GM21447 (cell line): ENCODE data around the gene TMCC2.
A peak's percentile ranks its signal among the peaks of the same experiment; 100 is the strongest.

Experiments used
- ATAC-seq: cut with Tn5 transposase; IDR thresholded peaks from one replicate; pipeline ENCODE4 v1.9.1; 2021; ENCODE audit not compliant: unreplicated experiment

TMCC2 gene

DNA sequence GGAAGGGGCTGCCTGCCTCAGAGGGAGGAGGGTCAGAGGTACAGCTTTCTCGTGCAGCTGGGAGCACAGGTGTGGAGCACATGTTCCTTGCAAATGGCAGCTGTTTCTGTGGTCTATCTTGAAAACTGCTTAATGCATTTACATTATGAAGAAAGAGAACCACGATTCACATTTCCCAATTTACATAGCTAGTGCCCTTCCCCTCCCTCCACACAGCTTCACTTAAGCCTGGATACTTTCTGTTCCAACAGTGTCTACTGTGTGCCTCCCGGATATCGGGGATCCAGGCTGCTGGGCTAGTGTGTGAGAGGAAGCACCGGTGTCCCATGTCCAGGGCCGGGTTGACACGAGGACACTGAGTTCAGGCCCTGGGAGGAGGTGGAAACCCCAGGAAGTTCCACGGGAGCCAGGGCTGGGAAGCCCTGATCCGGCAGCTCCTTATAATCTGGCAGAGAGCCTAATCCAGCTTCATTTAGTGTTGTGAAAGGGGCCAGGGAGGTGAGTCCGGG is 31.6 kb downstream of the TMCC2 start:
- ATAC-seq = no peak

DNA sequence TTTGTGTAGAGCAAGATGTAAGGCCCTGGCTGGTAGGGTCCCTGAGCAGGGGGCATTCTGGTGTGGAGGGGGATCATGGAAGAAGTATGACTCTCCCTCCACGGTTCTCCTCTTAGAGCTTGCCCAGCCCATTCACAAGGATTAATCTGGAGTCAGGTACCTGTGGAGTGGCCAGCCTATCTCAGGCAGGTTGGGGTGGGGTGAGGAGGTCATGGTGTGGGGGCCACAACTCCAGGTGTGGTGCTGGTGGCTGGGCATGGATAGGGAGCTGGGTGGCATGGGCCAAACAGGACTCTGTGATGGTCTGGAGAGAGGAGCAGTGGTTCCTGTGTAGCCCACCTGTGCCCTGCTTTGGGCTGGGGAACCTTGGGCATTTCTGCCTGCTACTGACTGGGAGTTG is 32.3 kb downstream of the TMCC2 start:
- ATAC-seq = no peak

DNA sequence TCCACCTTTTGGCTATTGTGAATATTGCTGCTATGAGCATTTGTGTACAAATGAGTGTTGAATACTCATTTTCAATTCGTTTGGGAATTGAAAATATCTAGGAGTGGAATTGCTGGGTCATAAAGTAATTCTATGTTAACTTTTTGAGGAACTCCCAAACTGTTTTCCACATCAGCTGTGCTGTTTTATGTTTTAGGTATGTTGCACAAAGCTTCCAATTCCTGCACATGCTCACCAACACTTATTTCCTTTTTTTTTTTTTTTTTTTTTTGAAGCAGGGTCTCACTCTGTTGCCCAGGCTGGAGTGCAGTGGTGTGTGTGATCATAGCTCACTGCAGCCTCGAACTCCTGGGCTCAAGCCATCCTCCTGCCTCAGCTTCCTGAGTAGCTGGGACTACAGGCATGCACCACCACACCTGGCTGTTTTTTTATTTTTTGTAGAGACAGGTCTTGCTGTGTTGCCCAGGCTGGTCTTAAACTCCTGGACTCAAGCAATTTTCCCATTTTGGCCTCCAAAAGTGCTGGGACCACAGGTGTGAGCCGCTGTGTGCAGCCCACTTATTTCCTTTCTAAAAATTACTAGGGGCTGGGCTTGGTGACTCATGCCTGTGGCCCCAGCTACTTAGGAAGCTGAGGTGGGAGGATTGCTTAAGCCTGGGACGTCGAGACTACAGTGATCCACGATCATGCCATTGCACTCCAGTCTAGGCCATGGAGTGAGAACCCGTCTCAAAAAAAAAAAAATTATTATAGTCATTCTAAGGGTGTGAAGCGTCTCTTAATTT is 33.4 kb downstream of the TMCC2 start:
- ATAC-seq = no peak

DNA sequence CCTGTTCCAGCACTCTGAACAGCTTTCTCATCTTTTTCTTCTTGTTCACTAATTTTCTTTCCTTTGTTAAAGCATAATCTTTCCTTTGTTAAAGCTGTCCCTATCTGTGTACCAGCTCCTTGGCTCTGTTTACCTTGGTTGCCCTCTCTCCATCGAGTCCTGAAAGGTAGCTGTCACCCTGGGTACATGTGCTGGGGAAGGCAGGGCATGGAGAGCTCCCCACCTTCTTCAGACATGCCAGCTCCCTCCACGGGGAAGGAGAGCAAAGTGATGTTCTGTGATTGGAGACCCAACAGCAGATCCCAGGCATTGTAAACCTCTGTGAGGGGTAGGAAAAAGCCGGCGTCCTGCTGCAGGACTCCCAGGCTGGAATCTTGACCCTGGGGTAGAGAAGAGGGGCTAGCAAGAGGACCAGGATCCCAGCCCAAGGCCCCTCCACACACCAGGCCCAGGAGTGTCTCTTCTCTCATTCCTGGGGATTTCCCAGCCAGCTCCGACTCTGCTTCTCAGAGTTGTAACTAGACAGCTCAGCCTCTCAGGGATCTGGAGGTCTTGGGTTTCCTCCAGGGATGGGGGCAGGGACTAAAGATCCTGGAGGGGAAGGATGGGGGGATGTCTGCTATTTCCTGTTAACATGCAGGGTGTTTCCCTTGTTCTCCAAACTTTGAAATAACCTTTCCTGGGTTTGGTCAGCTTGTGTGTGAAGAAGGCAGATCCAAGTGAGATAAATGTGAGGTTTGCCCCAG is 34.4 kb downstream of the TMCC2 start:
- no peak for ATAC-seq

DNA sequence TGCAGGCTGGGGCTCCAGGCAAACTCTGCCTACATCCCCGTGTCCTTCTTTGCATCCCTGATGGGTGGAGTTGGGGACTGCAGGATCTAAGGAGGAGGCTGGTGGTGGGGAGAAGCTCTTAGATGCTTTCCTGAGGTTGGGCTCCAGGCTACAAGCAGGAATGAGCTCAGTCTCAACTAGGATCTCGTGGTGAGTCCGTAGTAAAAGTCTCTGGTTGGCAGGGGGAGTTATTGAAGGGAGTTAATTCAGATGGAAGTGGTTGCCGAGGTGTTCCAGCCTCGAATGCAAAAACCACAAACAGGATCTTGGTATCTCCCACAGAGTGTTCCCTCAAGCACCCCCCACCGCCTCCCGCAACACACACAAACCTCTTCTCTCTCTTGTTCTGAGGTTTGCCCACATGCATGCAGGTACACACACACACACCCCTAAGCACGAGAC is 35.0 kb downstream of the TMCC2 start:
- ATAC-seq = no peak

DNA sequence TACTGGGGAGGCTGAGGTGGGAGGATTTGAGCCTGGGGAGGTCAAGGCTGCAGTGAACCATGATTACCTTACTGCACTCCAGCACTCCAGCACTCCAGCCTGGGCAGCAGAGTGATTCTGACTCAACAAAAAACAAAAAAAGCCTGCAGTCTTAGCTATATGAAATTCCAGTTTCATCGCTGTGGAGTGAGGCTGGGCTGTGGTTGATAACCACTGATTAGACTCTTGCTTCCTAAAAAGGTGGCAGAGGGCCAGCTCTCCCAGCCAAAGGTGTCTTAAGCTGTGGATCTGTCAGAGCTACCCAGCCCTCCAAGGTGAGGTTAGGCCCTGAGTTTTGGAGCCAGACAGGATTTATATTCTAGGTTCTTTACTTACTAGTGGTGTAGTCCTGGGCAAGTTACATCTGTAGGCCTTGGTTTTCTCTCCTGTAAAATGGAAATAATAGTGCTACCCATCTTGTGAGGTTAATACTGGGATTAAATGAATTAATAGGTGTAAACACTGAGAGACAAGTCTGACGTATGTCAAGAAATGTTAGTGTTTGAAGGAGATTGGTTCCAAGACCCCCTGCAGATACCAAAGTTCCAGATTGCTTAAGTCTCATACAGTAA is 35.9 kb downstream of the TMCC2 start:
- ATAC-seq = no peak

DNA sequence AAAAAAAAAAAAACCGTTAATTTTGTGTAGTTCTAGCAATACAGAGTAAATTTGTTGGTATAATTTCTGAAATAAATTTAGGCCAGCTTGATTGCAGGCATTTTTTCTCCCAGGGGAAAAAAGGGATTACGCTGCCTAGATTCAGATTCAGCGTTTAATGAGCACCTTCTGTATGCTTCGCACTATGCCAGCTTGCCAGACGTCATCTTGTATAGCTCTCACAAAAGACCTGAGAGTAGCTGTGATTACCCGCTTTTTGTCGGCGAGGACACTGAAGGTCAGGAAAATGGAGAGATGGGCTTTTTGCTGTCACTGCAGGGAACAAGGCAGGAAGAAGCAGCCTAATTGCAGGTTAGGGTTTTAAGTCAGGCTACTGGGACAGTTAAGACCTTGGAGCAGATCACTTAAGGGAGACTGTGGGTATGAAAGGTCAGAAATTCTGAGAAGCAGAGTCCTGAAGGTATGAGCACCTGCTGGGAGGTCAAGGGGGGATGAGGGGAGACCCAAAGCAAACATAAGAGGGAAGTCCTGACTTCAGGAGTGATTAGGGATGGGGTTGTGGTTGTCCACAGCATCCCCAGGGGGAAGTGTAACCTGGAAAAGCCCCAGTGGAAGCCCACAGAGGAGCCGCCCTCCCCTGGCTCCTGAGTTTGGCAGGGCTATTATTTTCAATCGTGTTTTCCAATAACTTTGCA is 39.0 kb downstream of the TMCC2 start:
- ATAC-seq = no peak

DNA sequence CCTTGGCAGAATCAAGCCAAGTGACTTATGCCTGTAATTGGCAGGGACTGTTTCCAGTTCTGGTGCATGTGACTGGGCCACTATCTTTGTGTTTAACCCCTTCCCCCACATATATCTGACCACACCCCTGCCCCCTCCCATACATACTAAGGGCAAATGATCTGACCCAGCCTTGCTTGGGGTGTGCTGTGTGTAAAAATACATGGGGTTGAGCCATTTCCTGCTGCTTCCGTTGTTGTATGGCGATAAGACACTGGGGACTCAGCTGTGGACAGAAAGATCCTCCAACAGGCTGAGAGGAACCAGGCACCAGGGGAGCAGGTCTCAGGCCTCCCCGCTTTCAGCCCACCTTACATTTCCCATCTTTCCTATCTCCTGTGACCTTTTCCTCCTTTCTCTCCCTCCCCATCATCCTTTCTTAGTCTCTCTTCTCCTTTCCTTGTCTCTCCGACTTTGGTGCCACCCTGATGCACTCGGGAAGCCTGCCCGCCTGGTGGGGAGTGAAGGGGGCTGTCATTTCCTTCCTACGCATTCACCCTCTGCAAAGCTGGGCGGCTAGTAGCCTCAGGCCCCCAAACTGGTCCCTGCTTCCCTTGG is 39.7 kb downstream of the TMCC2 start:
- ATAC-seq = no peak

DNA sequence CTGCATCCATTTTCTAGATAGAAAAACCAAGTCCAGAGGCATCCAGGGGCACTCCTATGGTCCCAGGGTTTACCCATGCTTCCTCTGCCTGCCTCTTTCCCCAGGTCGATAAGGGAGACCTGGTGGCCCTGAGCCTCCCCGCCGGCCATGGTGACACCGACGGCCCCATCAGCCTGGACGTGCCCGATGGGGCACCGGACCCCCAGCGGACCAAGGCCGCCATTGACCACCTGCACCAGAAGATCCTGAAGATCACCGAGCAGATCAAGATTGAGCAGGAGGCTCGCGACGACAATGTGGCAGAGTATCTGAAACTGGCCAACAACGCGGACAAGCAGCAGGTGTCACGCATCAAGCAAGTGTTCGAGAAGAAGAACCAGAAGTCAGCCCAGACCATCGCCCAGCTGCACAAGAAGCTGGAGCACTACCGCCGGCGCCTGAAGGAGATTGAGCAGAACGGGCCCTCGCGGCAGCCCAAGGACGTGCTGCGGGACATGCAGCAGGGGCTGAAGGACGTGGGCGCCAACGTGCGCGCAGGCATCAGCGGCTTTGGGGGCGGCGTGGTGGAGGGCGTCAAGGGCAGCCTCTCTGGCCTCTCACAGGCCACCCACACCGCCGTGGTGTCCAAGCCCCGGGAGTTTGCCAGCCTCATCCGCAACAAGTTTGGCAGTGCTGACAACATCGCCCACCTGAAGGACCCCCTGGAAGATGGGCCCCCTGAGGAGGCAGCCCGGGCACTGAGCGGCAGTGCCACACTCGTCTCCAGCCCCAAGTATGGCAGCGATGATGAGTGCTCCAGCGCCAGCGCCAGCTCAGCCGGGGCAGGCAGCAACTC is 41.3 kb downstream of the TMCC2 start:
- no peak for ATAC-seq

DNA sequence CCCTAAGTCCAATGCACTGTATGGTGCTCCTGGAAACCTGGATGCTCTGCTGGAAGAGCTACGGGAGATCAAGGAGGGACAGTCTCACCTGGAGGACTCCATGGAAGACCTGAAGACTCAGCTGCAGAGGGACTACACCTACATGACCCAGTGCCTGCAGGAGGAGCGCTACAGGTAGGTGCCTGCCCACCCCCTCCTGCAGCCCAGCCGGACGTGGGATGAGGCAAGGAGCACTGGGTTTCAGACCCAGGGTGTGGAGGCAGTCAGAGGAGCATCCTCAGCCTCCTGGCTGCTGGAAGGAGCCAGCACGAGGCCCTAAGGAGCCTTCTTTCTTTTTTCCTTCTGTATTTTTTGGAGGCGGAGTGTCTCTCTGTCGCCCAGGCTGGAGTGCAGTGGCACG is 42.0 kb downstream of the TMCC2 start:
- ATAC-seq = no peak

DNA sequence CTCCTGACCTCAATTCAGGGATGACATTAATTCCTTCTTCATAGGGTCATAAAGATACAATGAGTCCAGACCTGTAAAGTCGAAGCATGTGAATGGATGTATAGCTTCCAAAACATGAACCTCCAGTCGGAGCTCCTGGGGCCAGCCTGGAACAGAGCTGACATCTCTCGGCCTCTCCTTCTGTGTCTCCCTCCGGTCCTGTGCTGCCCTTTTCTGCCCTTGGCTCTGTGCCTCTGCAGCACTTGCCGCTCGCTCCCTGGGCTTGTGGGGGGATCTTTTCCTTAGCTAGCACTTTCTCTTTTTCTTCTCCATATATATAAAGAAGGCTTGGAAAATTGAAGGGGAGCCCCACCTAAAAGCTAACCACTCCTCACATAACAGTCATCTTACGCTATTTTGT is 42.5 kb downstream of the TMCC2 start:
- ATAC-seq = no peak

DNA sequence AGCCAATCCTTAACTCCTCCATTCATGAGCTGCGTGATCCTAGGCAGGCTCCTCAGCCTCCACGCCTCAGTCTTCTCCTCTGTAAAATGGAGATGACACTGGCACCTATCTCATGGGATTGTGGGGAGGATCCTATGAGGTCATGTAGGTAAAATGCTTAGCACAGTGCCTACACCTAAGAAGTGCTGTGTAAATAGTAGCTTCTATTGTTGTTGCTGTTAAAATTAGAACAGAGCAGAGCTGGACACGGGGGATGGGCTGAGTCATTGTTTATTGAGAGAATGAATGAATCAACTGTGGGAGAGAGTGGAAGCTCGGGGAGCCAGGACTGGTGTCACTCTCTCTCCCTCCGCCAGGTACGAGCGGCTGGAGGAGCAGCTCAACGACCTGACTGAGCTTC is 43.0 kb downstream of the TMCC2 start:
- no peak for ATAC-seq

DNA sequence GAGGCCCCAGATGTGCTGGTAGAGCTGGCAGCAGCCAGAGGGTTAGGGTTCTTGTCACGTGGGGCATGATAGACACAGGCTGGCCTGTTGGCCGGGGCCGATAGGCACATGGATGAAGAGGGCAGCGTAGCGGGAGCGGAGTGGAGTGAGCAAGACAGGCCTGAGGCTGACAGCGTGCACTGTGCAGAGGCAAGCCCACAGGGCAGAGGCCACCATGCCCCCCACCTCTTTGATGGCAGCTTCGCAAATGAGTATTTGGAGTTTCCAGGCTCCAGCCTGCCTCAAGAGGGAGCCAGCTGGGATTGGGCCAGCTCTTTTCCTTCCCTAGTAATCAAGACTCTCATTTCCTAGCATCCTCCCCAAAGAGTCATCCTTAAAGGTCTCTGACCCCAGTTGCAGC is 43.5 kb downstream of the TMCC2 start:
- ATAC-seq = no peak

DNA sequence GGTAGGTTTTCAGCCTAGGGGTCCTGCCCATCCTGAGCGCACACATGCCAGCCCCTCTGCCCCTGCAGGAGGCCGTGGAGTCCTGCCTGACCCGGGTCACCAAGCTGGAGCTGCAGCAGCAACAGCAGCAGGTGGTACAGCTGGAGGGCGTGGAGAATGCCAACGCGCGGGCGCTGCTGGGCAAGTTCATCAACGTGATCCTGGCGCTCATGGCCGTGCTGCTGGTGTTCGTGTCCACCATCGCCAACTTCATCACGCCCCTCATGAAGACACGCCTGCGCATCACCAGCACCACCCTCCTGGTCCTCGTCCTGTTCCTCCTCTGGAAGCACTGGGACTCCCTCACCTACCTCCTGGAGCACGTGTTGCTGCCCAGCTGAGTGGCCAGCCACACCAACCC is 44.0 kb downstream of the TMCC2 start:
- ATAC-seq = no peak

DNA sequence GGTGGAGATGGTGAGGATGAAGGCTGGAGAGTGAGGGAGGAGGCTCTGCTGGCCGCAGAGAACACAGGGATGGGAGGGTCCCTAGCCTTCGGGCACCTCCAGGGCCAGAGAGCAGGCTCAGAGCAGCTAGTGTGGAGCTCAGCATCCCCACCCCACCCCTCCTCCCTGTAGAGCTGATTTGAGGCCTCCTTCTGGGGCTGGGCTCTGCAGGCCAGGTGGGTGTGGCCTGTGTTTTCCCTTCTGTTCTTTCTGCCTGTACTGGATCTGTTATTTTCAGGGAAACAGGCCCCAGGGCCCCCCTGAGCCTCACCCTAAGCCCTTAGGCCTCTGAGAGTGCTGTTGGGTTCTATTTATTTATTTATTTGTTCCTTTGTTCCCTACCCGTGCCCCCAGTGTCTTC is 44.8 kb downstream of the TMCC2 start:
- ATAC-seq = no peak

DNA sequence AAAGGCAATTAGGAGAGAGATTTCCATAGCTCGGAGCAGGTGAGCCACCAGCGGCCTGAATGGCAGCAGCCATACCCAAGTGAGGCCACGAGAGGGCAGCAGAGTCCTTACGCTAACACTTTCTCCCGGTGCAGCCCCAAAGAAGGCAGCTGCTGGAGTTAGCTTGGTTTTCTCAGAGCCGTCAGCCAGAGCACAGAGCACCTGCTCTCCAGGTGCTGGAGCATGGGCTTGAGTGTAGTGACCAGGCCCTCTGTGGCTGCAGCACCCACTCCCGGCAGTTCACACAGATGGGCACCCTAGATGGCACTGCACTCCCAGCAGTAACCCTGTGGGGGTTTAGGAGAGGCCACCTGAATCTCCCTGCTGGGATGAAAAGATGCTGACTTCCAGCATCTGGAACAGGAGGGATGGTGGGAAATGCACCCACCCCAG is 45.8 kb downstream of the TMCC2 start:
- ATAC-seq = peak; percentile 80

DNA sequence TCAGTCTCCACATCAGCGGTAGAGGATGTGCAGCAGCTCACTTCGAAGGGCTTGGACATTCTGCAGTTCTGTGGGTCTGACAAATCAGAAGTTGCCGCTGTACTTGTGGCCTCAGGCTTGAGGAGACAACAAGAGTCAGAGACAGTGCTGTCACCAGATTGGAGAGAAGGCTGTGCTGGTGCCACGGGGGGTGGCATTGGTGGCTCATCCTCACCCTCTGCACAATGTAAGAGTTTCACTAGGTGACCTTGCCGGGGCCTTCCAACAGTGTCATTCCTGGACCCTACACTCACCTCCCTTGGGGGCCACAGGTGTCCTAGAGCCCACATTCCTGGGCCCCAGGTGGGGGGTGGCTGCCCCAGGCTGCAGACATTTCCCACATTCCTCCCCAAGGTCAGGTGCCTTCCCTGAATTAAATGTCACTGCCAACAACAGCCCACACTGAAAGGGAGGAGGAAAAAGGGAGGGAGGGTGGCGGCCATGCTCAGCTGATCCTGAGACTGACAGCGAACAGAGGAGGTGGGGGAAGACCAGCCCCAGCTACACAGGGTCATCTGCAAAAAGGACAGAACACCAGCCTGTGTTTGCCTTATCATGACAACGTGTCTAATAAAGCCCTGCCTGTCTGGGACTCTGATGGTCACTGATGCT is 46.4 kb downstream of the TMCC2 start:
- no peak for ATAC-seq

DNA sequence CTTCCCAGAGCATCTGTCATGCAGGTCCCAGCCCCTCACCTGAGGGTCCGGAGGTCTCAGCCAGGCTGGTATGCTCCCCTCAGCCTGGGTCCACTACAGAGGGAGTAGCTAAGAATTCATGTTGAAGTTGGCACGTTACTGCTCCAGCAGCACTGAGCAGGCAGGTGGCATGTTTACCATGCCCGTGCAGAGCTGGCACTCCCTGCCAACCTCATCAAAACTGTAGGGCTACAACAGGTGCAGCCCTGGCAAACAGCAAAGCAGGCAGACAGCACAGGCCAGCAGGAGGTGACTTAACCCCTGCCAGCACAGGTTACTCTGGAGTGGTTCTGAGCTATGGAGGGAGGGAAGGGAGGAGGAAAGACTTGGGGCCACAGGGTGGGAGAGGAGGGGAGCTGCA is 47.4 kb downstream of the TMCC2 start:
- no peak for ATAC-seq

DNA sequence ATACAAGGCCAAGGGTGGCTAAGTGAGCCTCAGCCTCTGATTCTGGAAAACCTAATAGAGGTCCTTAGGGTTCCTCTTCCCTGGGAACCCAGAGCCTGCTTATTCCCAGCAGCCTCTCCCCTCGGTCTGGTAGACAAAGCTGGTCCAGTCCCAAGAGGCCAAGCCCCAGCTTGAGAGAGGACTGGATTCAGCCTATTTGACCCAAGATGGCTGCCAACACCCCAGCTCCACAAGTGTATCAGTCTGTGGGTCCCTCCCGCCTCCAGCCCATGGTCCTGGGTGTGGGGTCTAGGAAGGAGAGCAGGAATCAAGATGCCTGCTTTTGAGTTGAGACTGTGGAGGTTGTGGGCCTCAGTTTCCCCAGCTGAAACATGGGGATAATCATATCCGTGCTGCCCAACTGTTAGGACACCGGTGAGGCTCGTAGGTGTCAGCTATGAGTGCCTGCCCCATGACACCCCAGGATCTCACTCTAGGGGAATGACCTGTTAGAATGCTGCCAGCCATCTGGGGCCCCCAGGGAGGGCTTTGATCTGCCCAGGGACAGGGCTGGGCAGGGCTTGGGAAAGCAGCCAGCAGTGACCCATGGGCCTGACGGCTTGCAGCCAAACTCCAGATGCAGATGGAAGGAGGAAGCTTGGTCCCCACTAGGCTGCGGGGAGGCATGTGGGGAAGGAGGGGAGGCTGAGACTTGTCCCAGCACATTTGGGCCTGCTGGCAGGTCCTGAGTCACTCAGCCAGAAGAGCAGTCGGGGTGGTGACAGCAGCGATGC is 48.4 kb downstream of the TMCC2 start:
- no peak for ATAC-seq
